B cell (primary cell): ENCODE measurements around the gene TMEM131.

Experiments
- EZH2 ChIP-seq: IDR thresholded peaks from 2 replicates; pipeline ENCODE4 v1.6.1; 2012; ENCODE audit warnings: borderline replicate concordance, low read depth, mild to moderate bottlenecking, moderate library complexity, low read length; ENCODE audit not compliant: insufficient read depth, poor library complexity, severe bottlenecking
- TF ChIP-seq, protein P1 (sequence below): fragments of 200-600 bp; IDR thresholded peaks from one replicate; pipeline ENCODE4 v1.8.0; 2022; ENCODE audit warnings: antibody characterized with exemption, mild to moderate bottlenecking

DNA sequence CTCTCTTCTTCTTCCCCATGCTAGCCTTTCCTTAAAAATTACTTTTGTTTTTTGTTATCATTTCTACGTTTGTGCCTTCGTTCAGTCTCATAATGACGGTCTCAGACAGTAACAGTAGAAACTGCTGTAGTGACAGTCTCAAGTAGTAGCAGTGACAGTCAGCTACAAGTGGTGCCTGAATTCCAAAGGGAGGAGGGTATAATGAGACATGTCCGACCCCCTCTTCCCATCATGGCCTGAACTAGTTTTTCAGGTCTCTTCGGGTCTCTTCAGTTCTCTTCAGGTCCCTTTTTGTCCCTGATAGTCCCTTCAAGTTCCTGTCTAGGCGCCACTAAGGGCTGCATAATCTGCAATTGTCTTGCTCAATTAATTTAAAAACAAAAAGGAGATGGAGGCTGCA is 12.6 kb downstream of the TMEM131 start:
- TF ChIP-seq, protein P1, sequence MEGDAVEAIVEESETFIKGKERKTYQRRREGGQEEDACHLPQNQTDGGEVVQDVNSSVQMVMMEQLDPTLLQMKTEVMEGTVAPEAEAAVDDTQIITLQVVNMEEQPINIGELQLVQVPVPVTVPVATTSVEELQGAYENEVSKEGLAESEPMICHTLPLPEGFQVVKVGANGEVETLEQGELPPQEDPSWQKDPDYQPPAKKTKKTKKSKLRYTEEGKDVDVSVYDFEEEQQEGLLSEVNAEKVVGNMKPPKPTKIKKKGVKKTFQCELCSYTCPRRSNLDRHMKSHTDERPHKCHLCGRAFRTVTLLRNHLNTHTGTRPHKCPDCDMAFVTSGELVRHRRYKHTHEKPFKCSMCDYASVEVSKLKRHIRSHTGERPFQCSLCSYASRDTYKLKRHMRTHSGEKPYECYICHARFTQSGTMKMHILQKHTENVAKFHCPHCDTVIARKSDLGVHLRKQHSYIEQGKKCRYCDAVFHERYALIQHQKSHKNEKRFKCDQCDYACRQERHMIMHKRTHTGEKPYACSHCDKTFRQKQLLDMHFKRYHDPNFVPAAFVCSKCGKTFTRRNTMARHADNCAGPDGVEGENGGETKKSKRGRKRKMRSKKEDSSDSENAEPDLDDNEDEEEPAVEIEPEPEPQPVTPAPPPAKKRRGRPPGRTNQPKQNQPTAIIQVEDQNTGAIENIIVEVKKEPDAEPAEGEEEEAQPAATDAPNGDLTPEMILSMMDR, result no peak
- no peak for TF ChIP-seq EZH2
